Measurements from ENCODE around the gene PHF21B.

The PHF21B gene

GRCh38 chr22:44846726-44847275 is 163.0 kb downstream of the PHF21B start:
- H3K4me3 Mint-ChIP-seq: no peak overlapping the region
- H3K27ac Mint-ChIP-seq: no peak overlapping the region
- H3K36me3 Mint-ChIP-seq: peaks cover 6% of the 10 kb centered on the region
- H3K27me3 Mint-ChIP-seq: peaks cover 13% of the 10 kb centered on the region
- peaks cover 5% of the 10 kb centered on the region for H3K9me3 Mint-ChIP-seq
- no peaks in the 10 kb centered on the region for H3K4me1 Mint-ChIP-seq
- no peak for ATAC-seq

GRCh38 chr22:44845796-44846720 is 163.7 kb downstream of the PHF21B start:
- Mint-ChIP-seq H3K27me3 (peaks cover 13% of the 10 kb centered on the region), H3K4me1 (no peaks in the 10 kb centered on the region), H3K36me3 (peaks cover 6% of the 10 kb centered on the region), H3K9me3 (peaks cover 5% of the 10 kb centered on the region), H3K27ac (no peak overlapping the region), H3K4me3 (no peak overlapping the region)
- ATAC-seq: peak; percentile 35

GRCh38 chr22:44845191-44845590 is 164.6 kb downstream of the PHF21B start:
- Mint-ChIP-seq H3K27me3 (peaks cover 13% of the 10 kb centered on the region), H3K9me3 (peaks cover 5% of the 10 kb centered on the region), H3K4me1 (no peaks in the 10 kb centered on the region), H3K4me3 (no peak overlapping the region), H3K27ac (no peak overlapping the region), H3K36me3 (peaks cover 6% of the 10 kb centered on the region)
- no peak for ATAC-seq

GRCh38 chr22:44842417-44842816 is 167.4 kb downstream of the PHF21B start:
- Mint-ChIP-seq H3K27ac (no peak overlapping the region), H3K9me3 (peaks cover 5% of the 10 kb centered on the region), H3K27me3 (peaks cover 13% of the 10 kb centered on the region), H3K4me1 (no peaks in the 10 kb centered on the region), H3K36me3 (peaks cover 6% of the 10 kb centered on the region), H3K4me3 (no peak overlapping the region)
- no peak for ATAC-seq

GRCh38 chr22:44840611-44841322 is 169.0 kb downstream of the PHF21B start:
- Mint-ChIP-seq H3K27me3 (peaks cover 13% of the 10 kb centered on the region), H3K4me3 (no peak overlapping the region), H3K9me3 (peaks cover 9% of the 10 kb centered on the region), H3K27ac (no peak overlapping the region), H3K4me1 (no peaks in the 10 kb centered on the region), H3K36me3 (peaks cover 6% of the 10 kb centered on the region)
- ATAC-seq: no peak

- H3K27me3 Mint-ChIP-seq: peaks cover 2% of the 10 kb centered on the region
- H3K9me3 Mint-ChIP-seq: peaks cover 10% of the 10 kb centered on the region
- no peaks in the 10 kb centered on the region for H3K4me1 Mint-ChIP-seq
- H3K4me3 Mint-ChIP-seq: no peak overlapping the region
- H3K36me3 Mint-ChIP-seq: peaks cover 2% of the 10 kb centered on the region
- ATAC-seq: no peak
- H3K27ac Mint-ChIP-seq: no peak overlapping the region
These were observed 170.1 kb downstream of the PHF21B start for GRCh38 chr22:44839721-44840120.

- Mint-ChIP-seq H3K9me3 (peaks cover 13% of the 10 kb centered on the region), H3K4me1 (no peaks in the 10 kb centered on the region), H3K4me3 (no peak overlapping the region), H3K36me3 (no peaks in the 10 kb centered on the region), H3K27me3 (no peaks in the 10 kb centered on the region), H3K27ac (no peak overlapping the region)
- no peak for ATAC-seq
These were observed 170.7 kb downstream of the PHF21B start for GRCh38 chr22:44839061-44839460.

- peaks cover 13% of the 10 kb centered on the region for H3K9me3 Mint-ChIP-seq
- no peak overlapping the region for H3K4me3 Mint-ChIP-seq
- H3K27me3 Mint-ChIP-seq: no peaks in the 10 kb centered on the region
- no peaks in the 10 kb centered on the region for H3K4me1 Mint-ChIP-seq
- H3K36me3 Mint-ChIP-seq: no peaks in the 10 kb centered on the region
- H3K27ac Mint-ChIP-seq: no peak overlapping the region
- ATAC-seq: no peak
These were observed 171.3 kb downstream of the PHF21B start for GRCh38 chr22:44838316-44839016.

GRCh38 chr22:44837481-44837880 is 172.3 kb downstream of the PHF21B start:
- Mint-ChIP-seq H3K27me3 (no peaks in the 10 kb centered on the region), H3K4me1 (no peaks in the 10 kb centered on the region)

GRCh38 chr22:44834065-44834464 is 175.7 kb downstream of the PHF21B start:
- Mint-ChIP-seq H3K27me3 (no peaks in the 10 kb centered on the region), H3K4me3 (no peak overlapping the region), H3K9me3 (peaks cover 15% of the 10 kb centered on the region), H3K36me3 (no peaks in the 10 kb centered on the region), H3K27ac (no peak overlapping the region), H3K4me1 (no peaks in the 10 kb centered on the region)
- no peak for ATAC-seq

More at GRCh38 chr22:44837481-44837880, 172.3 kb downstream of the PHF21B start:
- H3K27ac Mint-ChIP-seq: no peak overlapping the region
- H3K4me3 Mint-ChIP-seq: no peak overlapping the region
- no peak for ATAC-seq
- H3K36me3 Mint-ChIP-seq: no peaks in the 10 kb centered on the region
- peaks cover 15% of the 10 kb centered on the region for H3K9me3 Mint-ChIP-seq

- H3K4me1 Mint-ChIP-seq: no peaks in the 10 kb centered on the region
- no peak for ATAC-seq
- H3K9me3 Mint-ChIP-seq: peaks cover 15% of the 10 kb centered on the region
- H3K36me3 Mint-ChIP-seq: no peaks in the 10 kb centered on the region
- peaks cover 21% of the 10 kb centered on the region for H3K27me3 Mint-ChIP-seq
- H3K27ac Mint-ChIP-seq: no peak overlapping the region
- no peak overlapping the region for H3K4me3 Mint-ChIP-seq
These were observed 177.9 kb downstream of the PHF21B start for GRCh38 chr22:44831885-44832284.
